ENCODE measurements around the gene MBTPS1. TPM values are rescaled to one million over a fixed set of nuclear protein-coding genes. Genes with fewer than 3 reads are reported as not detected.

MBTPS1 gene
- total and polyA plus RNA-seq, 9 of the 15 experiments (the other 6 are each of a cell fraction or from before 2014, with no cell fraction given) = 2.8 to 57.6 (median 43.8) TPM

DNA sequence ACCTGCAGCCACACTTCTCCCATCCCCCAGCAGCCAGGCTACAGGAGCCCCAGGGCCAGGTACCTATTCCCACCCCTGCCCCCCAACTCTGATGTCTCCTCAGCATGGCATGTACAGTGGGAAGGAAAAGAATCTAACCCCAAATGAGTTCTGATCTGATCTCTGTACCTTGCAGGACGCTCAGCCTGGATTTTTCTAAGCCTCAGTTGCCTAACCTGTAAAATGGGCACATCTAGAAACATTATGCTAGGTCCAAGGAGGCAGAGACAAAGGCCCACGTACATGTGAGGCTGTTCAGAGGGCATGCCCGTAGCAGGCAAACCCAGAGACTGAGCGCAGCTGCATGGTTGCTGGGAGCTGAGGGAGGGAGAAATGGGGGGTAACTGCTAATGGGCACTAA, 109.2 kb downstream of the MBTPS1 start:
- no TSS peak for BruUV-seq (replicated peaks)
- Histone ChIP-seq H3K9me1 (ENCODE audit: control insufficient read depth, insufficient read depth, low read length) (no peaks in the 10 kb centered on the region), H3K79me2 (ENCODE audit: control insufficient read depth, insufficient read depth, low read length) (no peaks in the 10 kb centered on the region), H3K9ac (ENCODE audit: insufficient read depth in 1 of 2, low read depth in 2 of 2, low read length in 2 of 2) (no peak overlapping the region), H3K27me3 (ENCODE audit: control insufficient read depth in 2 of 2, insufficient read depth in 2 of 2, low read length in 2 of 2) (peaks cover 26 to 47% of the 10 kb centered on the region in 2 experiments), H4K20me1 (replicated peaks; ENCODE audit: control insufficient read depth, insufficient read depth, low read length) (no peaks in the 10 kb centered on the region; the same call in 1 of the 2 replicates), H3K4me2 (ENCODE audit: insufficient read depth, low read length) (no peak overlapping the region), H3K9me3 (replicated peaks; ENCODE audit: control insufficient read depth, insufficient read depth, low read depth, low read length) (no peaks in the 10 kb centered on the region), H3K4me3 (no peak overlapping the region), H3K27ac (ENCODE audit: extremely low read depth, low read depth, low read length) (no peak overlapping the region), H3K4me1 (replicated peaks in 1 of 2; ENCODE audit: control insufficient read depth in 2 of 2, insufficient read depth in 2 of 2, low read length in 2 of 2) (peaks cover 0 to 4% of the 10 kb centered on the region in 2 experiments; a peak in 3 of 5 replicates), H2AFZ (ENCODE audit: low read depth, low read length) (no peak overlapping the region), H3K36me3 (ENCODE audit: control insufficient read depth, insufficient read depth, low read length) (no peaks in the 10 kb centered on the region)
- DNase-seq (ENCODE audit: extremely low read depth in 1 of 4, low spot score in 3 of 4) (no peak), FAIRE-seq (no peak), ATAC-seq (no peak)
- WGBS (ENCODE audit: insufficient coverage, low coverage, missing lambda C conversion rate) = 12% methylated on average over 4 of the region's 4 CpGs
- POLR2A ChIA-PET = interaction anchor here (0.6 to 0.7 kb wide), 2 partner anchors 78 to 105 kb away, joined by 3 read pairs; no protein-coding TSS in a partner anchor
- in situ Hi-C loops (cut with MboI) = no loop called here
- CTCF ChIA-PET (ENCODE audit: low intra/inter-chr PET ratio) = no interaction called here
- intact Hi-C loops (cut with micrococcal nuclease) = no loop called here
- TF ChIP-seq TCF7 (IDR thresholded peaks at IDR 0.05; ENCODE audit: borderline replicate concordance) = no peak
- TF ChIP-seq GABPB1 (CRISPR knock-in tag; IDR thresholded peaks at IDR 0.05) = no peak
- TF ChIP-seq ZNF197 (CRISPR knock-in tag; IDR thresholded peaks at IDR 0.05; ENCODE audit: low read depth) = no peak
- TF ChIP-seq HMG20B (CRISPR knock-in tag; IDR thresholded peaks at IDR 0.05) = no peak
- no peak for TF ChIP-seq TAF9B (IDR thresholded peaks at IDR 0.05; ENCODE audit: partially characterized antibody)
- peak; percentile 85 for TF ChIP-seq CHD4 (IDR thresholded peaks at IDR 0.05; ENCODE audit: insufficient read depth, insufficient replicate concordance, low read depth, low read length, poor library complexity, severe bottlenecking)
- TF ChIP-seq RCOR1 (IDR thresholded peaks at IDR 0.05; ENCODE audit: borderline replicate concordance in 1 of 2, low read depth in 2 of 2, low read length in 2 of 2) = peak in 1 of 2 experiments; percentile 77; a peak in 1 of 4 replicates
- no peak for TF ChIP-seq ZNF3 (CRISPR knock-in tag; IDR thresholded peaks at IDR 0.05)
- TF ChIP-seq, protein P1, sequence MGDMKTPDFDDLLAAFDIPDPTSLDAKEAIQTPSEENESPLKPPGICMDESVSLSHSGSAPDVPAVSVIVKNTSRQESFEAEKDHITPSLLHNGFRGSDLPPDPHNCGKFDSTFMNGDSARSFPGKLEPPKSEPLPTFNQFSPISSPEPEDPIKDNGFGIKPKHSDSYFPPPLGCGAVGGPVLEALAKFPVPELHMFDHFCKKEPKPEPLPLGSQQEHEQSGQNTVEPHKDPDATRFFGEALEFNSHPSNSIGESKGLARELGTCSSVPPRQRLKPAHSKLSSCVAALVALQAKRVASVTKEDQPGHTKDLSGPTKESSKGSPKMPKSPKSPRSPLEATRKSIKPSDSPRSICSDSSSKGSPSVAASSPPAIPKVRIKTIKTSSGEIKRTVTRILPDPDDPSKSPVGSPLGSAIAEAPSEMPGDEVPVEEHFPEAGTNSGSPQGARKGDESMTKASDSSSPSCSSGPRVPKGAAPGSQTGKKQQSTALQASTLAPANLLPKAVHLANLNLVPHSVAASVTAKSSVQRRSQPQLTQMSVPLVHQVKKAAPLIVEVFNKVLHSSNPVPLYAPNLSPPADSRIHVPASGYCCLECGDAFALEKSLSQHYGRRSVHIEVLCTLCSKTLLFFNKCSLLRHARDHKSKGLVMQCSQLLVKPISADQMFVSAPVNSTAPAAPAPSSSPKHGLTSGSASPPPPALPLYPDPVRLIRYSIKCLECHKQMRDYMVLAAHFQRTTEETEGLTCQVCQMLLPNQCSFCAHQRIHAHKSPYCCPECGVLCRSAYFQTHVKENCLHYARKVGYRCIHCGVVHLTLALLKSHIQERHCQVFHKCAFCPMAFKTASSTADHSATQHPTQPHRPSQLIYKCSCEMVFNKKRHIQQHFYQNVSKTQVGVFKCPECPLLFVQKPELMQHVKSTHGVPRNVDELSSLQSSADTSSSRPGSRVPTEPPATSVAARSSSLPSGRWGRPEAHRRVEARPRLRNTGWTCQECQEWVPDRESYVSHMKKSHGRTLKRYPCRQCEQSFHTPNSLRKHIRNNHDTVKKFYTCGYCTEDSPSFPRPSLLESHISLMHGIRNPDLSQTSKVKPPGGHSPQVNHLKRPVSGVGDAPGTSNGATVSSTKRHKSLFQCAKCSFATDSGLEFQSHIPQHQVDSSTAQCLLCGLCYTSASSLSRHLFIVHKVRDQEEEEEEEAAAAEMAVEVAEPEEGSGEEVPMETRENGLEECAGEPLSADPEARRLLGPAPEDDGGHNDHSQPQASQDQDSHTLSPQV (IDR thresholded peaks at IDR 0.05) = no peak
- peak; percentile 76; the same call in 1 of the 2 replicates for TF ChIP-seq HDAC2 (IDR thresholded peaks at IDR 0.05)
- TF ChIP-seq CBX3 (IDR thresholded peaks at IDR 0.05; ENCODE audit: borderline replicate concordance in 1 of 2, low read length in 2 of 2) = peak in 1 of 2 experiments; percentile 29; a peak in 1 of 3 replicates
- TF ChIP-seq, protein P2, sequence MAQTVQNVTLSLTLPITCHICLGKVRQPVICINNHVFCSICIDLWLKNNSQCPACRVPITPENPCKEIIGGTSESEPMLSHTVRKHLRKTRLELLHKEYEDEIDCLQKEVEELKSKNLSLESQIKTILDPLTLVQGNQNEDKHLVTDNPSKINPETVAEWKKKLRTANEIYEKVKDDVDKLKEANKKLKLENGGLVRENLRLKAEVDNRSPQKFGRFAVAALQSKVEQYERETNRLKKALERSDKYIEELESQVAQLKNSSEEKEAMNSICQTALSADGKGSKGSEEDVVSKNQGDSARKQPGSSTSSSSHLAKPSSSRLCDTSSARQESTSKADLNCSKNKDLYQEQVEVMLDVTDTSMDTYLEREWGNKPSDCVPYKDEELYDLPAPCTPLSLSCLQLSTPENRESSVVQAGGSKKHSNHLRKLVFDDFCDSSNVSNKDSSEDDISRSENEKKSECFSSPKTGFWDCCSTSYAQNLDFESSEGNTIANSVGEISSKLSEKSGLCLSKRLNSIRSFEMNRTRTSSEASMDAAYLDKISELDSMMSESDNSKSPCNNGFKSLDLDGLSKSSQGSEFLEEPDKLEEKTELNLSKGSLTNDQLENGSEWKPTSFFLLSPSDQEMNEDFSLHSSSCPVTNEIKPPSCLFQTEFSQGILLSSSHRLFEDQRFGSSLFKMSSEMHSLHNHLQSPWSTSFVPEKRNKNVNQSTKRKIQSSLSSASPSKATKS (CRISPR knock-in tag; IDR thresholded peaks at IDR 0.05) = no peak
- TF ChIP-seq HDAC1 (IDR thresholded peaks at IDR 0.05) = peak in 1 of 2 experiments; percentile 50; a peak in 1 of 4 replicates
- TF ChIP-seq MCM3 (IDR thresholded peaks at IDR 0.05) = no peak
- TF ChIP-seq SP1 (CRISPR knock-in tag; IDR thresholded peaks at IDR 0.05) = no peak
- peak; percentile 91 for TF ChIP-seq SMARCA5 (IDR thresholded peaks at IDR 0.05)
- no peak for TF ChIP-seq POLR2A (conservative IDR thresholded peaks at IDR 0.05)
- no peak for TF ChIP-seq ETV6 (IDR thresholded peaks at IDR 0.05; ENCODE audit: borderline replicate concordance in 1 of 2, low read depth in 2 of 2, low read length in 1 of 2)
- TF ChIP-seq ETV6 (CRISPR knock-in tag; IDR thresholded peaks at IDR 0.05; ENCODE audit: borderline replicate concordance) = no peak
